WTC11 (cell line): ENCODE data around the gene CARMIL3. TPM values are rescaled to one million over a fixed set of nuclear protein-coding genes. Genes with fewer than 3 reads are reported as not detected.

Source experiments
- ATAC-seq: fragments of 200-7000 bp; cut with Tn5 transposase; 2 replicates; pipeline ENCODE4 v1.10.0; 2021; ENCODE audit warnings: mild to moderate bottlenecking, moderate library complexity
- CTCF ChIA-PET: fragments of 300-600 bp; sonication (Branson Sonifier 250); formaldehyde crosslinking; loops from one replicate; lab custom pipeline; 2021; ENCODE audit warnings: antibody characterized with exemption; lab: Charles Lee
- POLR2A ChIA-PET: fragments of 350-600 bp; sonication (Branson Sonifier 250); formaldehyde crosslinking; loops from one replicate; lab custom pipeline; 2021; ENCODE audit warnings: antibody characterized with exemption; lab: Charles Lee
- DNase-seq: peaks from one replicate; pipeline ENCODE4 v3.0.0; 2021; ENCODE audit warnings: low spot score
- H3K27ac Mint-ChIP-seq: 2 replicates; pipeline ENCODE4 v1.8.0; 2021; ENCODE audit warnings: mixed read lengths
- H3K27me3 Mint-ChIP-seq: 2 replicates; pipeline ENCODE4 v1.8.0; 2021; ENCODE audit warnings: low read depth, mild to moderate bottlenecking, moderate library complexity, mixed read lengths
- H3K36me3 Mint-ChIP-seq: 2 replicates; pipeline ENCODE4 v1.8.0; 2021; ENCODE audit warnings: mixed read lengths
- H3K4me1 Mint-ChIP-seq: 2 replicates; pipeline ENCODE4 v1.8.0; 2022; ENCODE audit warnings: mixed read lengths
- H3K4me3 Mint-ChIP-seq: 2 replicates; pipeline ENCODE4 v1.8.0; 2021; ENCODE audit warnings: mild to moderate bottlenecking, moderate library complexity, mixed read lengths
- H3K9me3 Mint-ChIP-seq: 2 replicates; pipeline ENCODE4 v1.8.0; 2021; ENCODE audit warnings: mixed read lengths
- CREM ChIP-seq: sonication (generic); formaldehyde crosslinking; IDR thresholded peaks from 2 replicates; pipeline ENCODE4 v1.8.1; 2022; ENCODE audit warnings: mild to moderate bottlenecking, missing genetic modification reagents, moderate library complexity
- ESRRA ChIP-seq: sonication (generic); formaldehyde crosslinking; IDR thresholded peaks from 2 replicates; pipeline ENCODE4 v1.8.1; 2022; ENCODE audit warnings: mild to moderate bottlenecking, missing genetic modification reagents, borderline replicate concordance
- GABPB1 ChIP-seq: sonication (generic); formaldehyde crosslinking; IDR thresholded peaks from 2 replicates; pipeline ENCODE4 v1.8.1; 2023; ENCODE audit warnings: mild to moderate bottlenecking, missing genetic modification reagents
- JAZF1 ChIP-seq: fragments of 250-450 bp; sonication (Bioruptor Pico); IDR thresholded peaks from 2 replicates; pipeline ENCODE4 v1.9.0; 2021; ENCODE audit warnings: moderate library complexity, mild to moderate bottlenecking, inconsistent platforms
- MYBL2 ChIP-seq: sonication (generic); formaldehyde crosslinking; IDR thresholded peaks from 2 replicates; pipeline ENCODE4 v1.8.1; 2023; ENCODE audit warnings: mild to moderate bottlenecking, moderate library complexity, missing genetic modification reagents
- ZBTB21 ChIP-seq: sonication (generic); formaldehyde crosslinking; IDR thresholded peaks from 2 replicates; pipeline ENCODE4 v1.8.1; 2023; ENCODE audit warnings: mild to moderate bottlenecking, missing genetic modification reagents, borderline replicate concordance
- ZNF138 ChIP-seq: sonication (generic); formaldehyde crosslinking; conservative IDR thresholded peaks from 2 replicates; pipeline ENCODE4 v1.8.1; 2022; ENCODE audit warnings: mild to moderate bottlenecking, moderate library complexity, missing genetic modification reagents
- ZNF263 ChIP-seq: sonication (generic); formaldehyde crosslinking; IDR thresholded peaks from 2 replicates; pipeline ENCODE4 v1.8.1; 2022; ENCODE audit warnings: low read depth, mild to moderate bottlenecking, moderate library complexity, missing genetic modification reagents
- total RNA-seq: library from RNA; stranded (reverse); gene quantifications from 3 replicates; pipeline ENCODE4 v1.2.3, GENCODE V29; 2021
- TF ChIP-seq, protein P1 (sequence below): sonication (generic); formaldehyde crosslinking; IDR thresholded peaks from 2 replicates; pipeline ENCODE4 v1.8.0; 2023; ENCODE audit warnings: missing genetic modification reagents, mild to moderate bottlenecking, borderline replicate concordance
- TF ChIP-seq, protein P2 (sequence below): sonication (generic); formaldehyde crosslinking; IDR thresholded peaks from 2 replicates; pipeline ENCODE4 v1.8.0; 2022; ENCODE audit warnings: mild to moderate bottlenecking, missing genetic modification reagents
- TF ChIP-seq, protein P3 (sequence below): sonication (generic); formaldehyde crosslinking; IDR thresholded peaks from 2 replicates; pipeline ENCODE4 v1.8.1; 2023; ENCODE audit warnings: mild to moderate bottlenecking, missing genetic modification reagents, moderate library complexity
- TF ChIP-seq, protein P4 (sequence below): fragments of 250-450 bp; sonication (Bioruptor Pico); IDR thresholded peaks from 2 replicates; pipeline ENCODE4 v1.8.0; 2021; ENCODE audit warnings: mild to moderate bottlenecking
- TF ChIP-seq, protein P5 (sequence below): sonication (generic); formaldehyde crosslinking; IDR thresholded peaks from 2 replicates; pipeline ENCODE4 v1.8.1; 2023; ENCODE audit warnings: mild to moderate bottlenecking, missing genetic modification reagents, borderline replicate concordance
- TF ChIP-seq, protein P6 (sequence below): sonication (generic); formaldehyde crosslinking; IDR thresholded peaks from 2 replicates; pipeline ENCODE4 v1.8.1; 2023; ENCODE audit warnings: mild to moderate bottlenecking, moderate library complexity, missing genetic modification reagents
- TF ChIP-seq, protein P7 (sequence below): fragments of 250-450 bp; sonication (Bioruptor Pico); IDR thresholded peaks from 2 replicates; pipeline ENCODE4 v1.9.0; 2021; ENCODE audit warnings: mild to moderate bottlenecking

Gene CARMIL3
- total RNA-seq, 1 experiment from 2014 or later: 13.0 TPM

DNA sequence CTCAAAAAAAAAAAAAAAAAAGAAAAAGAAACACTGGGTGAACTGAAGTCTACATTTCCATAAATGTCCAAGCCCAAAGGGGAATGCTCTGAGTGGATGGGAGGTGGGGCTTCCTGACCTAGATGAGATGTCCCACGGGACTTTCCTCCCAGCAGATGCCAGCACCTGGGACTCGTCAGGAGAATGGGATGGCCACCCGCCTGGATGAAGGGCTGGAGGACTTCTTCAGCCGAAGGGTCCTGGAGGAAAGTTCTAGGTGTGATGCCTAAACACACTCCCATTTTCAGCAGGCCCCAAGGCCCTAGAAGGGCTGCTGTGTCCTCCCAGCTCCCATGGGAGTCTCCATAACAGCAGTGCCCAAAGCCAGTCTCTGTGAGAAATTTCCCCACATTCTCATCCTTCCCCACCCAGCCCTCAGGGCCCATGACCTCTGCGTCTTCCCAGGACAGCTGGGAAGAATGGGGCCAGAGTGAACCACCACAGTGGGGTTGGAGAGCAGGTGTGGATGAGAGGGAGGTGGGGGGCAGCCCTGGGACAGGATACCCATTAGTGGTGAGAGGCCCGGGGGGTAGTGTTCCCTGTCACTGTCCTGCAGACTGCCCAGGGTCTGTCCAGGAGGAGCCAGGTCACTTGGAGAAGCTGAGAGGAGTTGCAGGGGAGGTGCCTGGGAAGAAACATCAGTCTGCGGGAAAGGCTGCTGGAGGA is 12.4 kb downstream of the CARMIL3 start:
- CTCF ChIA-PET: interaction anchor here (0.5 to 6.0 kb wide), 5 partner anchors 25 to 97 kb away, joined by 3 to 27 read pairs (median 3); partner anchors contain the start of genes IRF9 and PCK2
- Mint-ChIP-seq H3K9me3 (no peaks in the 10 kb centered on the region), H3K36me3 (no peaks in the 10 kb centered on the region), H3K4me1 (no peaks in the 10 kb centered on the region), H3K27me3 (no peaks in the 10 kb centered on the region), H3K27ac (no peak overlapping the region), H3K4me3 (no peak overlapping the region)
- DNase-seq (no peak), ATAC-seq (no peak)
- no peak for TF ChIP-seq ZNF138 (CRISPR knock-in tag)
- TF ChIP-seq, protein P1, sequence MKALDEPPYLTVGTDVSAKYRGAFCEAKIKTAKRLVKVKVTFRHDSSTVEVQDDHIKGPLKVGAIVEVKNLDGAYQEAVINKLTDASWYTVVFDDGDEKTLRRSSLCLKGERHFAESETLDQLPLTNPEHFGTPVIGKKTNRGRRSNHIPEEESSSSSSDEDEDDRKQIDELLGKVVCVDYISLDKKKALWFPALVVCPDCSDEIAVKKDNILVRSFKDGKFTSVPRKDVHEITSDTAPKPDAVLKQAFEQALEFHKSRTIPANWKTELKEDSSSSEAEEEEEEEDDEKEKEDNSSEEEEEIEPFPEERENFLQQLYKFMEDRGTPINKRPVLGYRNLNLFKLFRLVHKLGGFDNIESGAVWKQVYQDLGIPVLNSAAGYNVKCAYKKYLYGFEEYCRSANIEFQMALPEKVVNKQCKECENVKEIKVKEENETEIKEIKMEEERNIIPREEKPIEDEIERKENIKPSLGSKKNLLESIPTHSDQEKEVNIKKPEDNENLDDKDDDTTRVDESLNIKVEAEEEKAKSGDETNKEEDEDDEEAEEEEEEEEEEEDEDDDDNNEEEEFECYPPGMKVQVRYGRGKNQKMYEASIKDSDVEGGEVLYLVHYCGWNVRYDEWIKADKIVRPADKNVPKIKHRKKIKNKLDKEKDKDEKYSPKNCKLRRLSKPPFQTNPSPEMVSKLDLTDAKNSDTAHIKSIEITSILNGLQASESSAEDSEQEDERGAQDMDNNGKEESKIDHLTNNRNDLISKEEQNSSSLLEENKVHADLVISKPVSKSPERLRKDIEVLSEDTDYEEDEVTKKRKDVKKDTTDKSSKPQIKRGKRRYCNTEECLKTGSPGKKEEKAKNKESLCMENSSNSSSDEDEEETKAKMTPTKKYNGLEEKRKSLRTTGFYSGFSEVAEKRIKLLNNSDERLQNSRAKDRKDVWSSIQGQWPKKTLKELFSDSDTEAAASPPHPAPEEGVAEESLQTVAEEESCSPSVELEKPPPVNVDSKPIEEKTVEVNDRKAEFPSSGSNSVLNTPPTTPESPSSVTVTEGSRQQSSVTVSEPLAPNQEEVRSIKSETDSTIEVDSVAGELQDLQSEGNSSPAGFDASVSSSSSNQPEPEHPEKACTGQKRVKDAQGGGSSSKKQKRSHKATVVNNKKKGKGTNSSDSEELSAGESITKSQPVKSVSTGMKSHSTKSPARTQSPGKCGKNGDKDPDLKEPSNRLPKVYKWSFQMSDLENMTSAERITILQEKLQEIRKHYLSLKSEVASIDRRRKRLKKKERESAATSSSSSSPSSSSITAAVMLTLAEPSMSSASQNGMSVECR (CRISPR knock-in tag): no peak
- TF ChIP-seq, protein P2, sequence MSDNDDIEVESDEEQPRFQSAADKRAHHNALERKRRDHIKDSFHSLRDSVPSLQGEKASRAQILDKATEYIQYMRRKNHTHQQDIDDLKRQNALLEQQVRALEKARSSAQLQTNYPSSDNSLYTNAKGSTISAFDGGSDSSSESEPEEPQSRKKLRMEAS (CRISPR knock-in tag): no peak
- no peak for TF ChIP-seq ZBTB21
- no peak for TF ChIP-seq ESRRA (CRISPR knock-in tag)
- TF ChIP-seq, protein P3, sequence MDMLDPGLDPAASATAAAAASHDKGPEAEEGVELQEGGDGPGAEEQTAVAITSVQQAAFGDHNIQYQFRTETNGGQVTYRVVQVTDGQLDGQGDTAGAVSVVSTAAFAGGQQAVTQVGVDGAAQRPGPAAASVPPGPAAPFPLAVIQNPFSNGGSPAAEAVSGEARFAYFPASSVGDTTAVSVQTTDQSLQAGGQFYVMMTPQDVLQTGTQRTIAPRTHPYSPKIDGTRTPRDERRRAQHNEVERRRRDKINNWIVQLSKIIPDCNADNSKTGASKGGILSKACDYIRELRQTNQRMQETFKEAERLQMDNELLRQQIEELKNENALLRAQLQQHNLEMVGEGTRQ: no peak
- TF ChIP-seq, protein P4, sequence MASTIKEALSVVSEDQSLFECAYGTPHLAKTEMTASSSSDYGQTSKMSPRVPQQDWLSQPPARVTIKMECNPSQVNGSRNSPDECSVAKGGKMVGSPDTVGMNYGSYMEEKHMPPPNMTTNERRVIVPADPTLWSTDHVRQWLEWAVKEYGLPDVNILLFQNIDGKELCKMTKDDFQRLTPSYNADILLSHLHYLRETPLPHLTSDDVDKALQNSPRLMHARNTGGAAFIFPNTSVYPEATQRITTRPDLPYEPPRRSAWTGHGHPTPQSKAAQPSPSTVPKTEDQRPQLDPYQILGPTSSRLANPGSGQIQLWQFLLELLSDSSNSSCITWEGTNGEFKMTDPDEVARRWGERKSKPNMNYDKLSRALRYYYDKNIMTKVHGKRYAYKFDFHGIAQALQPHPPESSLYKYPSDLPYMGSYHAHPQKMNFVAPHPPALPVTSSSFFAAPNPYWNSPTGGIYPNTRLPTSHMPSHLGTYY (CRISPR knock-in tag): no peak
- no peak for TF ChIP-seq MYBL2
- no peak for TF ChIP-seq GABPB1 (CRISPR knock-in tag)
- TF ChIP-seq, protein P5, sequence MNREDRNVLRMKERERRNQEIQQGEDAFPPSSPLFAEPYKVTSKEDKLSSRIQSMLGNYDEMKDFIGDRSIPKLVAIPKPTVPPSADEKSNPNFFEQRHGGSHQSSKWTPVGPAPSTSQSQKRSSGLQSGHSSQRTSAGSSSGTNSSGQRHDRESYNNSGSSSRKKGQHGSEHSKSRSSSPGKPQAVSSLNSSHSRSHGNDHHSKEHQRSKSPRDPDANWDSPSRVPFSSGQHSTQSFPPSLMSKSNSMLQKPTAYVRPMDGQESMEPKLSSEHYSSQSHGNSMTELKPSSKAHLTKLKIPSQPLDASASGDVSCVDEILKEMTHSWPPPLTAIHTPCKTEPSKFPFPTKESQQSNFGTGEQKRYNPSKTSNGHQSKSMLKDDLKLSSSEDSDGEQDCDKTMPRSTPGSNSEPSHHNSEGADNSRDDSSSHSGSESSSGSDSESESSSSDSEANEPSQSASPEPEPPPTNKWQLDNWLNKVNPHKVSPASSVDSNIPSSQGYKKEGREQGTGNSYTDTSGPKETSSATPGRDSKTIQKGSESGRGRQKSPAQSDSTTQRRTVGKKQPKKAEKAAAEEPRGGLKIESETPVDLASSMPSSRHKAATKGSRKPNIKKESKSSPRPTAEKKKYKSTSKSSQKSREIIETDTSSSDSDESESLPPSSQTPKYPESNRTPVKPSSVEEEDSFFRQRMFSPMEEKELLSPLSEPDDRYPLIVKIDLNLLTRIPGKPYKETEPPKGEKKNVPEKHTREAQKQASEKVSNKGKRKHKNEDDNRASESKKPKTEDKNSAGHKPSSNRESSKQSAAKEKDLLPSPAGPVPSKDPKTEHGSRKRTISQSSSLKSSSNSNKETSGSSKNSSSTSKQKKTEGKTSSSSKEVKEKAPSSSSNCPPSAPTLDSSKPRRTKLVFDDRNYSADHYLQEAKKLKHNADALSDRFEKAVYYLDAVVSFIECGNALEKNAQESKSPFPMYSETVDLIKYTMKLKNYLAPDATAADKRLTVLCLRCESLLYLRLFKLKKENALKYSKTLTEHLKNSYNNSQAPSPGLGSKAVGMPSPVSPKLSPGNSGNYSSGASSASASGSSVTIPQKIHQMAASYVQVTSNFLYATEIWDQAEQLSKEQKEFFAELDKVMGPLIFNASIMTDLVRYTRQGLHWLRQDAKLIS (CRISPR knock-in tag): no peak
- TF ChIP-seq, protein P6, sequence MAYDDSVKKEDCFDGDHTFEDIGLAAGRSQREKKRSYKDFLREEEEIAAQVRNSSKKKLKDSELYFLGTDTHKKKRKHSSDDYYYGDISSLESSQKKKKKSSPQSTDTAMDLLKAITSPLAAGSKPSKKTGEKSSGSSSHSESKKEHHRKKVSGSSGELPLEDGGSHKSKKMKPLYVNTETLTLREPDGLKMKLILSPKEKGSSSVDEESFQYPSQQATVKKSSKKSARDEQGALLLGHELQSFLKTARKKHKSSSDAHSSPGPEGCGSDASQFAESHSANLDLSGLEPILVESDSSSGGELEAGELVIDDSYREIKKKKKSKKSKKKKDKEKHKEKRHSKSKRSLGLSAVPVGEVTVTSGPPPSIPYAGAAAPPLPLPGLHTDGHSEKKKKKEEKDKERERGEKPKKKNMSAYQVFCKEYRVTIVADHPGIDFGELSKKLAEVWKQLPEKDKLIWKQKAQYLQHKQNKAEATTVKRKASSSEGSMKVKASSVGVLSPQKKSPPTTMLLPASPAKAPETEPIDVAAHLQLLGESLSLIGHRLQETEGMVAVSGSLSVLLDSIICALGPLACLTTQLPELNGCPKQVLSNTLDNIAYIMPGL (CRISPR knock-in tag): no peak
- TF ChIP-seq, protein P7, sequence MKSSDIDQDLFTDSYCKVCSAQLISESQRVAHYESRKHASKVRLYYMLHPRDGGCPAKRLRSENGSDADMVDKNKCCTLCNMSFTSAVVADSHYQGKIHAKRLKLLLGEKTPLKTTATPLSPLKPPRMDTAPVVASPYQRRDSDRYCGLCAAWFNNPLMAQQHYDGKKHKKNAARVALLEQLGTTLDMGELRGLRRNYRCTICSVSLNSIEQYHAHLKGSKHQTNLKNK (CRISPR knock-in tag): no peak
- no peak for TF ChIP-seq CREM
- TF ChIP-seq ZNF263: no peak
- no peak for TF ChIP-seq JAZF1 (CRISPR knock-in tag)
- POLR2A ChIA-PET: no interaction called here
